GM23338 (cell line): ENCODE results near the gene RFX4.

Source experiments
- EZH2phosphoT487 ChIP-seq: fragments of 200-600 bp; sonication (generic); IDR thresholded peaks from one replicate; pipeline ENCODE4 v1.8.1; 2018; ENCODE audit warnings: antibody characterized with exemption; ENCODE audit not compliant: unreplicated experiment
- POLR2AphosphoS5 ChIP-seq: IDR thresholded peaks from 2 replicates; pipeline ENCODE4 v1.6.1; 2016; ENCODE audit warnings: antibody characterized with exemption, low read depth
- TF ChIP-seq, protein P1 (sequence below): IDR thresholded peaks from one replicate; pipeline ENCODE4 v1.6.1; 2018; ENCODE audit warnings: antibody characterized with exemption; ENCODE audit not compliant: unreplicated experiment
- TF ChIP-seq, protein P2 (sequence below), 2 experiments: fragments of 200-600 bp in 1 of 2; sonication (generic) in 1 of 2; conservative IDR thresholded peaks; 2 replicates each; pipeline versions ENCODE4 v1.5.1 to v1.6.1; 2016 to 2017; ENCODE audit warnings: antibody characterized with exemption in 2 of 2, low read depth in 2 of 2, mild to moderate bottlenecking in 2 of 2, moderate library complexity in 1 of 2

DNA sequence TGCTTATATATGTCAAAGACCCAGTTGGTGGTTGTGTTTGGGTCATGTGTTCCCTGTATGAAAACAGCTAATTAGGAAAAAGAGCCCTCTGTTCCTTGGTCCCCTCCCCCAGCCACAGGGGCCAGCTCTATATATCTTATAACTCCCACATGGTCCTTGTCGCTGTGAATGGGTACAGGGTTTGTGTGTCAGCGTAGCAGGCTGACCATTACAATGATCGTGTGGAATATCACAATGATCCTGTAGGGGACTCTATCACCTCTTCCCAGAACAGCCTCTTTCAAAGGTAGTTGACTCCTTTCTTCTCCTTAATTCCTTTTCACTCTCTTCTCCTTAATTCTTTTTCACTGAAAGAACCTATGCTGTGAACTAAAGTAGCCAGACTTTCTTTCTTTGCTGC, 140.0 kb downstream of the RFX4 start:
- TF ChIP-seq, protein P1, sequence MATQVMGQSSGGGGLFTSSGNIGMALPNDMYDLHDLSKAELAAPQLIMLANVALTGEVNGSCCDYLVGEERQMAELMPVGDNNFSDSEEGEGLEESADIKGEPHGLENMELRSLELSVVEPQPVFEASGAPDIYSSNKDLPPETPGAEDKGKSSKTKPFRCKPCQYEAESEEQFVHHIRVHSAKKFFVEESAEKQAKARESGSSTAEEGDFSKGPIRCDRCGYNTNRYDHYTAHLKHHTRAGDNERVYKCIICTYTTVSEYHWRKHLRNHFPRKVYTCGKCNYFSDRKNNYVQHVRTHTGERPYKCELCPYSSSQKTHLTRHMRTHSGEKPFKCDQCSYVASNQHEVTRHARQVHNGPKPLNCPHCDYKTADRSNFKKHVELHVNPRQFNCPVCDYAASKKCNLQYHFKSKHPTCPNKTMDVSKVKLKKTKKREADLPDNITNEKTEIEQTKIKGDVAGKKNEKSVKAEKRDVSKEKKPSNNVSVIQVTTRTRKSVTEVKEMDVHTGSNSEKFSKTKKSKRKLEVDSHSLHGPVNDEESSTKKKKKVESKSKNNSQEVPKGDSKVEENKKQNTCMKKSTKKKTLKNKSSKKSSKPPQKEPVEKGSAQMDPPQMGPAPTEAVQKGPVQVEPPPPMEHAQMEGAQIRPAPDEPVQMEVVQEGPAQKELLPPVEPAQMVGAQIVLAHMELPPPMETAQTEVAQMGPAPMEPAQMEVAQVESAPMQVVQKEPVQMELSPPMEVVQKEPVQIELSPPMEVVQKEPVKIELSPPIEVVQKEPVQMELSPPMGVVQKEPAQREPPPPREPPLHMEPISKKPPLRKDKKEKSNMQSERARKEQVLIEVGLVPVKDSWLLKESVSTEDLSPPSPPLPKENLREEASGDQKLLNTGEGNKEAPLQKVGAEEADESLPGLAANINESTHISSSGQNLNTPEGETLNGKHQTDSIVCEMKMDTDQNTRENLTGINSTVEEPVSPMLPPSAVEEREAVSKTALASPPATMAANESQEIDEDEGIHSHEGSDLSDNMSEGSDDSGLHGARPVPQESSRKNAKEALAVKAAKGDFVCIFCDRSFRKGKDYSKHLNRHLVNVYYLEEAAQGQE, result no peak
- TF ChIP-seq EZH2phosphoT487 (no peak), POLR2AphosphoS5 (no peak)
- TF ChIP-seq, protein P2, sequence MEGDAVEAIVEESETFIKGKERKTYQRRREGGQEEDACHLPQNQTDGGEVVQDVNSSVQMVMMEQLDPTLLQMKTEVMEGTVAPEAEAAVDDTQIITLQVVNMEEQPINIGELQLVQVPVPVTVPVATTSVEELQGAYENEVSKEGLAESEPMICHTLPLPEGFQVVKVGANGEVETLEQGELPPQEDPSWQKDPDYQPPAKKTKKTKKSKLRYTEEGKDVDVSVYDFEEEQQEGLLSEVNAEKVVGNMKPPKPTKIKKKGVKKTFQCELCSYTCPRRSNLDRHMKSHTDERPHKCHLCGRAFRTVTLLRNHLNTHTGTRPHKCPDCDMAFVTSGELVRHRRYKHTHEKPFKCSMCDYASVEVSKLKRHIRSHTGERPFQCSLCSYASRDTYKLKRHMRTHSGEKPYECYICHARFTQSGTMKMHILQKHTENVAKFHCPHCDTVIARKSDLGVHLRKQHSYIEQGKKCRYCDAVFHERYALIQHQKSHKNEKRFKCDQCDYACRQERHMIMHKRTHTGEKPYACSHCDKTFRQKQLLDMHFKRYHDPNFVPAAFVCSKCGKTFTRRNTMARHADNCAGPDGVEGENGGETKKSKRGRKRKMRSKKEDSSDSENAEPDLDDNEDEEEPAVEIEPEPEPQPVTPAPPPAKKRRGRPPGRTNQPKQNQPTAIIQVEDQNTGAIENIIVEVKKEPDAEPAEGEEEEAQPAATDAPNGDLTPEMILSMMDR (conservative IDR thresholded peaks at IDR 0.05; ENCODE audit: low read depth in 2 of 2), result peak; percentile 40 to 66; a peak in 3 of 4 replicates
